Endothelial cell of hepatic sinusoid (primary cell): ENCODE measurements around the gene PTPN7.

ENCODE experiments used
- in situ Hi-C: cut with HindIII; loops from 2 replicates; pipeline ENCODE4 v1.10.0; 2017; ENCODE audit warnings: low sequenced_read_pairs

PTPN7 gene

GRCh38 chr1:202133496-202133895 is 26.9 kb downstream of the PTPN7 start:
- in situ Hi-C loops, result loop anchor here (5.0 kb wide), 1 partner anchor 136 kb away; no protein-coding TSS in a partner anchor

DNA sequence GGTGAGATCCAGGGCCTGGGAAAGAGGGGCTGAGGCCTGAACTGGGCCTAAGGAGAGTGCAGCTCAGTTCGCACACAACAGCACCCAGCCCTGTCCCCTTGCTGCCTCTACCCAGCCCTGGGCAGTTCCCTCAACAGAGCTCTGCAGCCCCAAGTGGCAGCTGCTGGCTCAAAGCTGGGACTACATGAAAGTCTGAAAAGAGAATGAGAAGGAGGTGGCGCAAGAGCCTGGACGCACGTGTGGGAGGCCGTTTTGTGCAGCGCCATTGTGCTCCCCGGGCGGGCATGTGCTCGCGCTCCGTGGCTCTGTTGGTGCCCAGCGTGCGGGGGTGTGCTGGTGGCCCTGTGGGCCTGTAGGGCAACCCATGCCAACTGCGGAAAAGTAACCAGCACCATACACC is 27.4 kb downstream of the PTPN7 start:
- in situ Hi-C loops, result loop anchor here (5.0 kb wide), 1 partner anchor 136 kb away; no protein-coding TSS in a partner anchor

GRCh38 chr1:202131956-202132821 is 28.2 kb downstream of the PTPN7 start:
- in situ Hi-C loops, result loop anchor here (5.0 kb wide), 1 partner anchor 135 kb away; no protein-coding TSS in a partner anchor

- in situ Hi-C loops, result loop anchor here (5.0 kb wide), 1 partner anchor 134 kb away; no protein-coding TSS in a partner anchor
These were observed 29.4 kb downstream of the PTPN7 start for GRCh38 chr1:202130816-202131522.

DNA sequence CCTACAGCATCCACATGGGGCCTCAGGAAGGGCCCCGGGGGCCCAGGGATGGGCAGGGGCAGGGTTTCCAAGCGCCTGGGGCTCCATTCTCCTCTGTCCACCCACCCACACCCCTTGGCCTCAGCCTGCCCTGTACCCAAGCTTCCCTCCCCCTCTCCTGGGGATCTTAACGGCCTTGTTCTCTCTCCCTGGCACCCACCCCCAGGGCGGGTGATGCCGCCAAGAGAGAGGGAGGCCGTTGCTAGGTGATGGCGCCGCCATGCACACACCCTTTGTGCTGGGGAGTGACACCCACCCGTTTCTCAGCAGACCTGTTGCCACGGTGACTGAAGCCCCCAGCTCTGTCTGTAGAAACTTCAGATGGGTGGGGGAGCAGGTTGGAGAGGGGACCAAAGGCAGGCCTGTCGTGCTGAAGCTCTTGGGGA is 30.1 kb downstream of the PTPN7 start:
- in situ Hi-C loops, result loop anchor here (5.0 kb wide), 1 partner anchor 133 kb away; no protein-coding TSS in a partner anchor

- in situ Hi-C loops, result loop anchor here (5.0 kb wide), 1 partner anchor 132 kb away; no protein-coding TSS in a partner anchor
These were observed 30.7 kb downstream of the PTPN7 start for GRCh38 chr1:202129453-202130296.

DNA sequence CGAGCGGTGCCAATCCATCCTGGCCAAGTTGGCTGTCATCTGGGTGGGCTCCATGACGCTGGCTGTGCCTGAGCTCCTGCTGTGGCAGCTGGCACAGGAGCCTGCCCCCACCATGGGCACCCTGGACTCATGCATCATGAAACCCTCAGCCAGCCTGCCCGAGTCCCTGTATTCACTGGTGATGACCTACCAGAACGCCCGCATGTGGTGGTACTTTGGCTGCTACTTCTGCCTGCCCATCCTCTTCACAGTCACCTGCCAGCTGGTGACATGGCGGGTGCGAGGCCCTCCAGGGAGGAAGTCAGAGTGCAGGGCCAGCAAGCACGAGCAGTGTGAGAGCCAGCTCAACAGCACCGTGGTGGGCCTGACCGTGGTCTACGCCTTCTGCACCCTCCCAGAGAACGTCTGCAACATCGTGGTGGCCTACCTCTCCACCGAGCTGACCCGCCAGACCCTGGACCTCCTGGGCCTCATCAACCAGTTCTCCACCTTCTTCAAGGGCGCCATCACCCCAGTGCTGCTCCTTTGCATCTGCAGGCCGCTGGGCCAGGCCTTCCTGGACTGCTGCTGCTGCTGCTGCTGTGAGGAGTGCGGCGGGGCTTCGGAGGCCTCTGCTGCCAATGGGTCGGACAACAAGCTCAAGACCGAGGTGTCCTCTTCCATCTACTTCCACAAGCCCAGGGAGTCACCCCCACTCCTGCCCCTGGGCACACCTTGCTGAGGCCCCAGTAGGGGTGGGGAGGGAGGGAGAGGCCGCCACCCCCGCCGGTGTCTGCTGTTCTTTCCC is 32.4 kb downstream of the PTPN7 start:
- in situ Hi-C loops, result no loop called here

GRCh38 chr1:202127061-202127460 is 33.3 kb downstream of the PTPN7 start:
- in situ Hi-C loops, result no loop called here

GRCh38 chr1:202126426-202126825 is 34.0 kb downstream of the PTPN7 start:
- in situ Hi-C loops, result no loop called here

DNA sequence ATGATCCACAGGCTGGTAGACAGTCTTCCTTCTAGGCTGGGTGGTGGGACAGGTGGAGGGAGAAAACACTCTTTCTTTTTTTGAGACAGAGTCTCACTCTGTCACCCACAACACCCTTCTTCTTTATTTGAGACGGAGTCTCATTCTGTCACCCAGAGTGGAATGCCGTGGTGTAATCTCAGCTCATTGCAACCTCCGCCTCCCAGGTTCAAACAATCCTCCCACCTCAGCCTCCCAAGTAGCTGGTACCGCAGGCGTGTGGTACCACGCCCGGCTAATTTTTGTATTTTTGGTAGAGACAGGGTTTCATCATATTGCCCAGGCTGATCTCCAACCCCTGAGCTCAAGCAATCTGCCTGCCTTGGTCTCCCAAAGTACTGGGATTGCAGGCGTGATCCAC is 34.8 kb downstream of the PTPN7 start:
- in situ Hi-C loops, result no loop called here

GRCh38 chr1:202124142-202124541 is 36.3 kb downstream of the PTPN7 start:
- in situ Hi-C loops, result no loop called here

DNA sequence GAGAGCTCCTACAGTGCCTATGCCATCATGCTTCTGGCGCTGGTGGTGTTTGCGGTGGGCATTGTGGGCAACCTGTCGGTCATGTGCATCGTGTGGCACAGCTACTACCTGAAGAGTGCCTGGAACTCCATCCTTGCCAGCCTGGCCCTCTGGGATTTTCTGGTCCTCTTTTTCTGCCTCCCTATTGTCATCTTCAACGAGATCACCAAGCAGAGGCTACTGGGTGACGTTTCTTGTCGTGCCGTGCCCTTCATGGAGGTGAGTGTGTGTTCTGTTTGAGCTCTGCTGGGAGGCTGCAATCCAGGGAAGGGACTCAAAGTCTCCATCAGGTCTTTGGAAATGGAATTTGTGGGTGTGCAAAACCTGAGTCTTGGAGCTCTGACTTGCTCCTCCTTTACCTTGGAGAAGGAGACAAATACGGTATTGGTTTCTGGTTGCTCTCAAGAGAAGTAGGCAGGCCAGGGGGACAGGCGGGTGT is 37.0 kb downstream of the PTPN7 start:
- in situ Hi-C loops, result no loop called here

GRCh38 chr1:202122639-202123335 is 37.6 kb downstream of the PTPN7 start, which contains the start of gene GPR37L1:
TSS of gene GPR37L1 (plus strand) at chr1:202122917. CDS start at chr1:202122964, 47 bp downstream.
- in situ Hi-C loops, result no loop called here

- in situ Hi-C loops, result no loop called here
These were observed 39.4 kb downstream of the PTPN7 start for GRCh38 chr1:202121006-202121405.

GRCh38 chr1:202117898-202118371 is 42.5 kb downstream of the PTPN7 start:
- in situ Hi-C loops, result no loop called here

DNA sequence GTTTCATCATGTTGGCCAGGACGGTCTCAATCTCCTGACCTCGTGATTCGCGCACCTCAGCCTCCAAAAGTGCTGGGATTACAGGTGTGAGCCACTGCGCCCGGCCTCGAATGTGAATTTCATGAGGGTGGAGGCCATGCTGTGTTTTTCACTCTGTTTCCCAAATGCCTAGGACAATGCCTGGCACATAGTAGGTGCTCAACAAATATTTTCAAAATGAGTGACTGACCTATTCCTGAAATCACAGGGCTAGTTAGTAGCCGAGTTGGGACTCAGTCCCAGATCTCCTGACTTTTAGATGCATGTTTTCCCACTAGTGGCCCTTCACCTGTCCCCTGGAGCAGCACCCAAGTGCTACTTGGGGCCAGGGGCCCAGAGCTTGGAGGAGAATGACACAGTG is 44.1 kb downstream of the PTPN7 start:
- in situ Hi-C loops, result no loop called here

GRCh38 chr1:202113690-202114300 is 46.6 kb downstream of the PTPN7 start:
- in situ Hi-C loops, result no loop called here

- in situ Hi-C loops, result no loop called here
These were observed 47.3 kb downstream of the PTPN7 start for GRCh38 chr1:202112859-202113689.
